PC-3 (cell line): Measurements from ENCODE around the gene MAGEA8.

ENCODE experiments used
- EZH2phosphoT487 ChIP-seq: fragments of 300-600 bp; sonication (generic); IDR thresholded peaks from 2 replicates; pipeline ENCODE4 v1.6.1; 2018; ENCODE audit warnings: mild to moderate bottlenecking, antibody characterized with exemption, low read length, borderline replicate concordance
- TF ChIP-seq, protein P1 (sequence below): fragments of 300-600 bp; sonication (generic); conservative IDR thresholded peaks from 2 replicates; pipeline ENCODE4 v1.5.1; 2017; ENCODE audit warnings: antibody characterized with exemption, low read depth, mild to moderate bottlenecking, low read length

DNA sequence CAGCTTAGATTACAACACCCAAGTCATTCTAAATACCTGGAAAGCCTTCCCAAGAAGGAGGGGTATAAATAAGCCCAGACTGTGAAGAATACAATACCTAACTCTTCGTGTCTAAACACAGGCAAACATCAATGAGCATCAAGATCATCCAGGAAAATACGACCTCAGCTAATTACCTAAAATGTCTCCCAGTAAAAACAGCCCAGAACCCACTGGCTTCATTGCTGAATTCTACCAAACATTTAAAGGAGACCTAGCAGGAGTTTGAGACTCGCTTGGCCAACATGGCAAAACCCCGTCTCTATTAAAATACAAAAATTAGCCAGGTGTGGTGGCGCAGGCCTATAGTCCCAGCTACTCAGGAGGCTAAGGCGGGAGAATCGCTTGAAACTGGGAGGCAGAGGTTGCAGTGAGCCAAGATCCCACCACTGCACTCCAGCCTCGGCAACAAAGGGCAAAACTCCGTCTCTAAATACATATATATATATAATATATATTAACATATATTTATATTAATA lies 29.3 kb downstream of the MAGEA8 start:
- TF ChIP-seq, protein P1, sequence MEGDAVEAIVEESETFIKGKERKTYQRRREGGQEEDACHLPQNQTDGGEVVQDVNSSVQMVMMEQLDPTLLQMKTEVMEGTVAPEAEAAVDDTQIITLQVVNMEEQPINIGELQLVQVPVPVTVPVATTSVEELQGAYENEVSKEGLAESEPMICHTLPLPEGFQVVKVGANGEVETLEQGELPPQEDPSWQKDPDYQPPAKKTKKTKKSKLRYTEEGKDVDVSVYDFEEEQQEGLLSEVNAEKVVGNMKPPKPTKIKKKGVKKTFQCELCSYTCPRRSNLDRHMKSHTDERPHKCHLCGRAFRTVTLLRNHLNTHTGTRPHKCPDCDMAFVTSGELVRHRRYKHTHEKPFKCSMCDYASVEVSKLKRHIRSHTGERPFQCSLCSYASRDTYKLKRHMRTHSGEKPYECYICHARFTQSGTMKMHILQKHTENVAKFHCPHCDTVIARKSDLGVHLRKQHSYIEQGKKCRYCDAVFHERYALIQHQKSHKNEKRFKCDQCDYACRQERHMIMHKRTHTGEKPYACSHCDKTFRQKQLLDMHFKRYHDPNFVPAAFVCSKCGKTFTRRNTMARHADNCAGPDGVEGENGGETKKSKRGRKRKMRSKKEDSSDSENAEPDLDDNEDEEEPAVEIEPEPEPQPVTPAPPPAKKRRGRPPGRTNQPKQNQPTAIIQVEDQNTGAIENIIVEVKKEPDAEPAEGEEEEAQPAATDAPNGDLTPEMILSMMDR = no peak
- TF ChIP-seq EZH2phosphoT487 = no peak
